NCI-H226 (cell line): Measurements from ENCODE around the gene KRT13.
A peak's percentile ranks its signal among the peaks of the same experiment; 100 is the strongest.

ENCODE experiments used
- DNase-seq: peaks from one replicate; pipeline ENCODE4 v3.0.0-alpha.2; 2015

KRT13 gene

DNA sequence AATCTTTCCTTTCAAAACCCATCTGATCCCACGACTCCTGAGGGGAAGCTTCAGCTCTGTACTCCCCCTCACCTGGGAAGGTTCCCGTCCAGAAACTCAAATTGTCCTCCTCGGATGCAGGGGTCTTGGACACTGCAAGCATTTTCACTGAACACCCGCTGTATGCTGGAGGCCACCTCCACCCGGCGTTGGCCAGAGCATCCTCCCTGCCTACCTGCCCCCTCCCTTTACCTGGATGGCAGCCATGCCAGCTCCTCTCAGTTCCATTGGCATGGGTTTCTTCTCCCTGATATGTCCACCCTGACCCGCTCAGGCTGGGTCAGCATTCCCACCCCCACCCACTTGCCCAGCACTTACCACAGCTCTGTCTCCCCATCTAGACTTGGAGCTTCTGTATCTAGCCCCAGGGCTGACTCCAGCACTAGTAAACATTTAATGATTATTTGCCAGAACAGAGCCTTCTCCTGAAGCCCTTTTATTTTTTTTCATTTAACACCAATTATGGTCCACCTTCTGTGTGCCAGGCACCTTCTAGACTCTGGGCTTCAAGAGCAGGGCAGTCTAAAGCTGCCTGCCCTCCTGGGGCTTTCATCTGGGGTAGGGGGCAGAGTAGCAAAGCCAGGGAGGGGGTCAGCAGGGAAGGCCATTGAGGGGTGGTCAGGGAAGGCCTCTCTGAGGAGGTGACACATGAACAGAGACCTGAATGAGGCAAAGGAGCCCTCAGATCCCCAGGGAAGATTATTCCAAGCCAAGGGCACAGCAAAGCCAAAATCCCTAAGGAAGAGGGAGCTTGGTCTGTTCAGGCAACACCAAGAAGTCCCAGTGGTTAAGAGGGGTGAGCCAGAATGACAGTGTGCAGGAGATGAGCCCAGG lies 31.6 kb upstream of the KRT13 start:
- DNase-seq, result no peak

DNA sequence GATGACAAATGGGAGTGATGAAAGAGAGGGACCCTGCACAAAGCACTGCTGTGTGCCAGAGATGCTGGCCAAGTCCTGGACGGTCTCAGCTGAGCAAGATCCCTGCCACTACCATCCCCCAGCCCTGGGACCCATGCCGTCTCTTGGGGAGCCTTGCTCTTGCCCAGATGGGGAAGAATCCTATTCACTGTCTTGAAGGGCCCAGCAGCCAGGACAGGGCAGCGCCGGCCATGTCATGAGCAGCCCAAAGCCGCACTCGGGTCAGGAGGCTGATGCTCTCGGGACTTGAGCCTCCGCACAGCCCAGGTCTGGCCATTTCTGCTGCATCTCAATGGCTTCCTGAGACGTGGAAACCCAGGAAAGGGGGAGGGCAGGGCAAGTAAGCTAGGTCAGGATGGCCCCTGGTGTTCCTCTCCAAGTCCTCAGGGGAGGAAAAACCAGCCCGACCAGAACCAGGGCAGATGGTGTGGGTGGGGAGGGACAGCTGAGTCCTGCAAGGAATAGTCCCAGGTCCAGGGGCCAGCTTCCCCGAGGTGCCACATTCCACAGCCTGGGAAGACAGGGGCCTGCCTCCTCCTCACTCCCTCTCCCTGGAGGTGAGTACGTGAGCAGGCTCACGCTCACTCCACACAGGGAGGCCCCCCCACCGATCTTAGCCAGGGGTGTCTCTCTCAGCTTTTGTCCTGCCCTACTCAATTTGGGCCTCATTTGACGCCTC lies 30.5 kb upstream of the KRT13 start:
- DNase-seq, result no peak

DNA sequence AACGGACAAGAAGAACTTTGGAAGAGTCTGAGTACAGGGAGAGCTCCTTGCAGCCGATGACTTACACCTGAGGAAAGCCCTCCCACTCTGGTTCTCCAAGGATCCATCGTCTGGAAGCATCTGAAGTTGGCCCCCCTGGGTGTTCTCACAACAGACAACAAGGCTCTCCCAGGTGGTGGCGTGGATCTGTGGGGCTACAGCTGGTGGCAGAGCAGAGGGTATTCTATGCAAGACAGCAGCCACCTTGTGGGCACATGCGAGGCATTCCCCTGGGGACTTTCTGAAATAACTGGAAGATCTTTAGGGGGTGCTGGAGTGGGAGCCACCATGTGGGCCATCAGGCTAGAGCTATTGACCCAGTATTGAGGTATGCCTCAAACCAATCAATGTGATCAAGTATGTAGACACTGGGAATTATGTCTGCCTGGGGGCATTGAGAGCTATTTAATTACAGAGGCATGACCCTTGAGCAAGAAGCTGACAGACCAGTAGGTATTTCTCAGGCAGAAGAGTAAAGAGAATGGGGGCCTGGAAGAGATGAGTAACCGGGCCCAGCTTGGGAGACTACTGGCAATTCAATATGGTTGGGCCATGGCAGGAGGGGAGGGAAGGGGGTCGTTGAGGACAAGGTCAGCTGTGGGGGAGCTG lies 29.6 kb upstream of the KRT13 start:
- no peak for DNase-seq

DNA sequence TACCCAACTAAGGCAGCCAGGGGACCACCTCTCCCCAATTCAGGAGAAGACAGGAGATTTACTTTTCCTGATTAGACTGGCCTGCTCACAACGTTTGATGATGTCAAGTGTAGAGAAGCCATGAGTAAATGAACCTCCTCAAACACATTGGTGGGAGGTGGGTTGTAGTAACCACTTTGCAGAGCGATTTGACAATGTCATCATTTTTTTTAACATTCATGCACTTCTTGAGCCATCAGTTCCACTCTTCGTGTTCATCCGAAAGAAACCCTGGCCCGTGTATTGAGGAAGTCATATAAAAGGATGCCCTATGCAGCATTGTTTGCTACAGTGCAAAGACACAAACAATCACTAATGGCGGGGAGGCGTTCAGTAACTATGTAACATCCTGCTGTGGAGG lies 28.2 kb upstream of the KRT13 start:
- DNase-seq, result no peak

DNA sequence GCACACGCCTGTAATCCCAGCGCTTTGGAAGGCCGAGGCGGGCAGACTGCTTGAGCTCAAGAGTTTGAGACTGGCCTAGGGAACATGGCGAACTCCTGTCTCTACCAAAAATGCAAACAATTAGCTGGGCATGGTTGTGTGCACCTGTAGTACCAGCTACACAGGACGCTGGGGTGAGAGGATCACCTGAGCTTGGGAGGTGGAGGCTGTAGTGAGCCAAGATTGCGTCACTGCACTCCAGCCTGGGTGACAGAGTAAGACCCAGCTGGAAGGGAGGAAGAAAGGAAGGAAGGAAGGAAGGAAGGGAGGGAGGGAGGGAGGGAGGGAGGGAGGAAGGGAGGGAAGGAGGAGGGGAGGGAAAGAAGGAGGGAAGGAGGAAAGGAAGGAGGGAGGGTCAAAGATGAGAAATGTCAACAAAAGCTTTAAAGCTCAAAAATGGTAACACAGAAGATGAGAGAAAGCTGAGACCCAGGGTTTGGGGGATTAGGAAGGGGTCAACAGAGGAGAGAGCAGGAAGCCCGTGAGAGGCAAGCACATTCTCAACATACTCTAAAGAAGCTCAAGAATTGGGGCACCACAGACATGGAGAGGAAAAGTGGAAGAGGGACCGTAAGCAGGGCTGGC lies 27.6 kb upstream of the KRT13 start:
- DNase-seq, result no peak

DNA sequence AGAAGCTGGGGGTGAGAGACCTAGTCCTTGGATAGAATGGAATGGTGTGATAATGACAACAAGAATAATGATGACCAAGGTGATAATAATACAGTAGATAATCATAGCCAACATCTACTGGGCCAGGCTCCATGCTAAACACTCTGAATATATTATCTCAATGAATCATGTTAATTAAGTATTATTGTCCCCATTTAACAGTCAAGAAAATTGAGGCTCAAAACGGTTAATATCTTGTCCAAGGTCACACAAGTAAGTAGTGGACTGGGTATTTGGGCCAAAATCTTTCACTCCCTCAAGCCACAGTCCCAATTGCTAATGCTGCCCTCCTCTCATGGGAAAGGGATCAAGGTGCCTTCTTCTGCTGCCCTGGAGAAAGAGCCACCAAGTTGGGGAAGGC lies 26.6 kb upstream of the KRT13 start:
- no peak for DNase-seq

DNA sequence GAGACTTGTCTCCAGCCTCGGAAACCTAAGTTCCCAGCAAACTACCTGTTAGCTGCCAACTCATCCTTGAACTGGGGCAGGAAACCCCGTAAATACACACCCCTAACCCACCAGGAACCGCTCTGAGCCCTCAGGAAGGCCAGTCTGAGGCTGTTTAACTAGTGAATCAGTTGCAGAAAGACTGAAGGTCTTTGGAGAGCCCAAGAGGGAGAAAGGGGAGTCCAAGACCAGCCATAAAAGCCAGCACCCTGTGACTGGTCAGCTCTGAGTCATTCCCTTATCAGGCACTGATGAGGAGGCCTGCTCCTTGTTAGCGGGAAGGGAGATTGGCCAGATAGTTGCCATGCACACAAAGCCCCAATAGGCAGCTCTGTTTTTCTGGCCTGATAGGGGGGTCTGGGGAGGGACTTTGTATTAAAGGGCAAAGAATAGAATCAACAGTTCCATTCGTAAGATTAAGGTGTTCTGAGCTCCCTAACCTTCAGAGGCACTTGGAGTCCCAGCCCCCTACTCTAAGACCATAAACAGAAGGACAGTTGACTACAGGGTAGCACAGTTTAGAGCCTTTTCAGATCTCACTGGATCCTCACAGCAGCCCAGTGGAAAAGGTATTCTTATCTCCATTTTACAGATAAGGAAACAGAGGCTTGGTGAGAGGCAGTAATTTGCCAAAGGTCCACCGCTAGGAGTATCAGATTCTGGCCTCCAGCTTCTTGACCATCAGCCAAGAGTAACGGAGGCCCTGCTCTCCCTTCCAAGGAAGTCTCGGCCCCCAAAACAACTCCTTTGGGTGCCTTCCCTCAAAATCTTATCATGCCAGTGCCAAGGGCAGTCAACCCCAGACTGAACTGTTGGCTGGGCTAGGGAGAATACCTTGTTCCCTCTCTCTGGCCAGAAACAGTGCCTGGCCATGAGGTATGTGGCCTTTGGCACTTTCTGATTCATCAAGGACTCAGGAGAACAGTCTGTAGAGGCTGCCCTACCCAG lies 24.9 kb upstream of the KRT13 start:
- peak; percentile 100 for DNase-seq

- no peak for DNase-seq
These were observed 24.1 kb upstream of the KRT13 start for GRCh38 chr17:41529491-41529915.

DNA sequence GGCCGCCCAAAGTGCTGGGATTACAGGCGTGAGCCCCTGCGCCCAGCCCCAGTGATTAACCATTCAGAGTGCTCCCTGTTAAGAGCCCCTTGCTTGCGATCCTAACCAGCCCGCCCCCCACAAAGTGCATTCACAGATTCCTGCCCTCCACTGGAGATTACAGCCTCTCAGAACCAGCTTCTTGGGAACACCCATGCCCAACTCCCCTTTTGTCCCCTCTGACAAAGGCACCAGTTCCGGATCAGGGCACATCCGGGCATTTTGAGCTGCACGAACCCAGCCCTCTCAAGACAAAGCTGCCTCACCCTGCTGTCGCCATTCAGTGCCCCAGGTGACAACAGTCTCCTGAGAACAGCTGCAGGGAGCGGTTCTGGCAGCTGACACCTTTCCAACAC lies 23.5 kb upstream of the KRT13 start:
- no peak for DNase-seq

DNA sequence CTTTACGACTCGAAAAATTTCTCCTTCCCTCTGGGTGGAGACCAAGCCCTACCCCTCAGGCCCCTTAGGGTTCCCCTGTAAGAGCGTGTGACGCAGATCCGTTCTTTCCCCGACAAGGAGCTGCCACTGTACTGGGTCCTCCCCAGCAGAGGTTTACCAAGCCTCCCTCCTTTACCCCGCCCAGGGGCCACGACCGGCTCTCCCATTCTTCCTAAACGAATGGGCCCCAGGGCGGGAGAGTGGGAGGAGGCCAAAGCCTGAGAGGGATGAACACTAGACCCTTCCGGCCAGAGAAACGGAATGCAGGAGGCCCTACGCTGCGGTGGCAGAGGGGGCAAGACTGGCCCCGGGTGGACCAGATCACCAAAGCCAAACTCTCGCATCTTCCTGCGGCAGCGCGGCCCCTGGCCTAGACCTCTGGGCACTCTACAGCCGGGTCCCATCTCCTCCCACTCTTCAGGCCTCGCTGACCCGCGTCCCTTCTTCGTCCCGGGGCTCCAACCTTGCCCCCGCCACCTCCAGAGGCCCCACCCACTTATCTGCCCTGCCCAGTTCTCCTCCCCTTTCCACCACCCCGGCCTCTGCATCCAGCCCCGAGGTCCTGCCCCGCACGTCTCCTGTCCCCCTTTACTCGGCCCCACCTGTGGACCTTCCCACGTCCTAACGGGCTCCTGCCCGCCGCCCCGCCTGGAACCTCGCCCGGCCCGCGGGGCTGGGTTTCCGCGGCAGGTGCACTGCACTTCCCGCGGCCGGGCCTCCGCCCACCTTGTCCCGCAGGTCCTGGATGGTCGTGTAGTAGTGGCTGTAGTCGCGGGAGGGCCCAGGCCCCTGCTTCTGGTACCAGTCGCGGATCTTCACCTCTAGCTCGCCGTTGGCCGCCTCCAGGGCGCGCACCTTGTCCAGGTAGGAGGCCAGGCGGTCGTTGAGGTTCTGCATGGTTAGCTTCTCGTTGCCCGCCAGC lies 21.9 kb upstream of the KRT13 start:
- peak; percentile 50 for DNase-seq

GRCh38 chr17:41524261-41524660 lies 18.8 kb upstream of the KRT13 start:
- peak; percentile 55 for DNase-seq

DNA sequence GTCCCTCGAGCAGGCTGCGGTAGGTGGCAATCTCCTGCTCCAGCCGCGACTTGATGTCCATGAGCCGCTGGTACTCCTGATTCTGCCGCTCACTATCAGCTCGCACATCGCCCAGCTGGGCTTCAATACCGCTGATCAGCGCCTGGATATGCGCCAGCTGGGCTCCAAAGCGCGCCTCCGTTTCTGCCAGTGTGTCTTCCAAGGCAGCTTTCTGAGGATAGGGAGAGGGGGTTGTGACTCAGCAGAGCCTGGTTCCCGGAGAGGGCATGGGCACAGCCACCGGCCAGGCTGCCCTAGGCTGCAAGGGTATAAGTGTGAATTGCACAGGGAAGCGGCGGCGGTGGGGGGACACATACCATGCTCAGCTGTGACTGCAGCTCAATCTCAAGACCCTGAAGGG lies 18.4 kb upstream of the KRT13 start:
- DNase-seq, result peak; percentile 30

GRCh38 chr17:41523225-41523593 lies 17.8 kb upstream of the KRT13 start:
- DNase-seq, result no peak

DNA sequence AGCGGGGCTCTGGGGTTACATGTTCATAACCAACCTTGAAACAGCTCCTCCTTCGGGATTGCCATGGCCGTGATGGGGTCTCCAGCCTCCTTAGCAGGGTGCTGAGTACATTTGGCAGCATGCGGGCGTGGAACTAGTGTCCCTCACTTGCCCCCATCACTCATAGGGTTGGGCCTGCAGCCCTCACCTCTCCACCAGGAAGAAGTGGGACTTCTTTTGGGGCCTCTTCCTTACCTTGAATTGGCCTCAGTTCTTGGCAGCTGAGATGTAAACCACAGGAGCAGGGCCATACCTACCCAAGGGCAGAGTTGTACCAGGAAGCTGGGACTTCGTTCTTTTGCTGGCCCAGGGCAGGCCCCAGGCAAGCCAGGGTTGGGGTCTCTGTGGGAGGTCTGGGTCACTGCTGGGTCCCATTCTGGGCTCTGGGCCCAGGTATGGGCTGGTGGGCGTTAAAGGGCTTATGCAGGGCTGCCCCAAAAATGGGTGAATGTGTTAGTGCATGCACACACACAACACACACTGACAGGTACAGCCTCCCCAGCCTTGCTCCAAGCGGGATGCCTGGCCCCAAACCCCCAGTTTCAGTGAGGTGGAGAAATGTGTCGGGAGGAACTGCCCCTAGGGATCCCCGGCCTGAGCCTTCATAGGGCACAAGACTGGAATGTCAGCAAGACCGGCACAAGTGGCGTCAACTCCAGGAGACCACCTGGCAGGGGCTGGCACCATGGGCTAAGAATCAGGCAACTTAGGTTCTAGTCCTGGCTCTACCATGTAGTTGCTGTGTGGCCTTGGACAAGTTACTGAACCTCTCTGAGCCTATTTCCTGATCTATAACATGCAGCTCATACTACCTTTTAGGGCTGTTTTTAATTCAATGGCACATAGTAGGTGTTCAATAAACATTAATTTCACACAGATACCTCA lies 17.2 kb upstream of the KRT13 start:
- peak; percentile 70 for DNase-seq

DNA sequence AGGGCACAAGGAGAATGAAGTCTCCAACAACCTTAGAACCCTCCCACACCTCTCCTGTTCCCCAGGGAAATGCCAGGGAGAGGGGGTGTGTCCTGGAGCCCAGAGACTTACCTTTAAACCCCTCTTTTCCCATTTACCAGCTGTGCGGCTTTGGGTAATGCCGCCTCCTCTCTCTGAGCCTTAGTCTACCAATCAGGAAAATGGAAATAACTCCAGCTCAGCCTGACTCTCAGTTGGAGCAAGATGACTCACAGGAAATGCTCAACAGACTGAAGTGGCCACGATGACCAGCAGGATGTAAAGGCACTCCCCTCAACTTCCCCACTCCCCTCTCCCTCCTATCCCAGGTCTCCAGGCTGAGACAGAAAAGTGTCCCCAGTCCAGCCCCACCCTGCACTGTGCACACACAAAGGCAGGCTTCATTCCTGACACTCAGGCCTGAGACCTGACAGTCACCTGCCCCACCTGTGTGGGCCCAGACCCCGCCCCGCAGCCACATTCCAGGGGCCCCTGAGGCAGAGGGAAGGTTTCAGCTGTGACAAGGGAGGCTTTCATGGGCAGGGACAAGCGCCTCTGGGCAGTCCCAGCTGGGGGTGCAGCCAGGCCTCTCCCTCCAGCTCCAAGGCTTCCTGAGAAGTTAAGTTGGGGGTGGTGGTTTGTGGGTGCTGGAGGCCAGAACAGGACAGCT lies 16.3 kb upstream of the KRT13 start:
- peak; percentile 93 for DNase-seq

DNA sequence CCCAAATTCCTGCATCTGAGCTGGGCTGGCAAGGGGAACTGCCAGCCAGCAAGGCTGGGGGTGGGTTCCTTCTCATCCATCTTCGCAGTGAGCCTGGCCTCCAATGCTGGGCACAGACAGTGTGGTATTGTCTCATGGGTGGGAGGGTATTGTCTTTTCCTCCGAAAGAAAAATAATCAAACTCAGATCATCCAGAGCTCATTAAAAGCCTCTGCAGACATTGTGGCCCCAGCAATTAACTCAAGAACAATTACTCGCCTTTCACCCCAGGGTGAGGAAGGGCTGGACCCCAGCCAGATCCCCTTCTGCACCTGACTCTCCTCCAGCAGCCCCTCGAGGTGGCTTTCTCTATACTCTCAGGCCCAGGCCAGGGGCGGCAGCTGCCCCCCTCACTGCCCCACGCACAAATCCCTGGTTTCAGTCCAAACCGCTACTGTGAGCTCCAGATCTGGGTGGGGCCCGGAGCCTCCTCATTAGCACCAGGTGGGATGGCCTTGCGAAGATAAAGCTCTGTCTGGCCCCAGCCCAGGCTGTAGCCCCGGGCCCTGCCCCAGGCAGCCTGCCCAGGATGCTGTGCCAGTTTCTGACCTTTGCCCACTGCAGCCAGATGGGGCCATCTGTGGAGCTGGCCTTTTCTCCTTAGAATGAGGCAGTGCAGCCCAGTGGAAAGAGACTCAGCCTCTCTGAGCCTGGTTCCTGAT lies 15.6 kb upstream of the KRT13 start:
- DNase-seq, result peak; percentile 82

GRCh38 chr17:41519501-41520224 lies 14.3 kb upstream of the KRT13 start:
- DNase-seq, result peak; percentile 83
